Epidermal melanocyte (primary cell): Measurements from ENCODE around the gene SLC35E1.
"Not testable (repeated sequence)": the region's sequence is repeated elsewhere in the genome, so short reads cannot be mapped to it uniquely, and the experiment has no call there.

Source experiments
- DNase-seq: peaks from one replicate; pipeline ENCODE4 v3.0.0; 2011; ENCODE audit warnings: low spot score; ENCODE audit not compliant: insufficient read length

SLC35E1 gene

DNA sequence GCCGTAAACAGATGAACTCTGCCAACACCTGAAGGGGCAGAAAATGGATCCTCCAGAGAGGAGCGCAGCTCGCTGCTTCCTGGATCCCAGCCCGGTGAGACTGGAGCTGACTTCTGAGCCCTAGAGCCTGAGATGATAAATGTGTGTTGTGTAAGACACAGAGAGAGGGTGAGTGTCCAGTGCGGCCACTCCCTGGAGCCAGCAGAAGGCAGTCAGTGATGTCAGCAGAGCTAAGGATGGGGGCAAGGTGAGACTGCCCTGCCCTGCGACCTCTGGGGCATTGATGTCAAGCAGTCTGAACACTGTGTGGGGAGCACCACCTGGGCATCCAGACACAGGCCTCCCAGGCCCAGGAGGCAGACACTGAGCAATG, 9.7 kb upstream of the SLC35E1 start:
- no peak for DNase-seq

DNA sequence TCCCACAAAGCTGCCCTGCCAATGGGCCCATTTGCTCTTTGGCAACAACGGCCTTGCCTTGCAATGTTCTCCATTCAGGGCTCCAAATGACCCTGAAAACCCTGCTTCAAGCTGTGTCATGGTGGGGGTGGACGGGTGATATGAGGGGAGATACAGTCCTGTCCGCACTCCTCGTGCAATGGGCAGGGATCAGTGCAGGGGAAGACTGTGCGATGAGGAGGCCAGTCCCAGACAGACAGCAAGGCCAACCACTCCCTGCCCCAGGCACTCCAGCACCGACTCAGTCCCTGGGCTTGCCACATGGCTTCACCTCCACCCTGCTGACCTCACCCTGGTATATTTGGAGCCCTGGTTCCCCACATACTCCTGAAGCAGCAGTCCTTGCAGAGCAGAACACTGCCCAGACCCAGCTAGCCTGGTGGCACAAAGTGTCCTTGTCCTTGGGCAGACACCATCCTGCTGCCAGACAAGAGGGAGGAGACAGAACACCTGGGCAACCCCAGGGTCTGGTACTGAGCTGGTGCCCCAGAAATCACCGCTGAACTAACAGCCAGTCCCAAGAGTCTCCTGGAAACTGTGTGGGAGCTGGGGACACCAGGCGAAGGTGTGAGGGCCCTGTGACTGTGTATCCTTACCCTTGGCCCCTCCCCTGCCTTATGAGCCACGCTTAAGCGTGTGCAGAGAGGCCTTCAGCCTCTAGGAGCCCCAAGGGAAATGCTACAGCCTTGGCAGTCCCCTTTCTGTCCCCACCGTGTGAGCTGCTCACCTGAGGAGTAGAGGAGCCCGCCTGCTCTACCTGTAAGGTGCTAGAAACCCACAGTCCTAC, 9.1 kb upstream of the SLC35E1 start:
- DNase-seq, result no peak

DNA sequence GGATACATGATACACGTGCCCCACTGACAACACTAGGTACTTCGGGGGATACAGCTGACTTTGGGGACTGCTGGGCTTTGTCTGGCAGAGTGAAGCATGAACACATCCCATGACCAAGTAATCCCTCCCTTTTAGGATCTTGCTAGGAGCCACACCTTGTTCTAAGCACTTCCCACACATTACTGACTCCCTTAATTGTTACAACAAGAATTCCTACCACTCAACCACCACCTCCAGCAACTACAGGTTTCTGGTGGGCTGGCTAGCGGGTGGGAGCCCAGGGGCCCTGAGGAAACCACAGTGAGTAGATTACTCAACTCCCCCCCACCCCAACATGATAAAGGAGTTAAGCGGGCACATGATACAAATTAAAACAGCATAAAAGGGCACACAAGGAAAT, 7.2 kb upstream of the SLC35E1 start:
- DNase-seq, result no peak

DNA sequence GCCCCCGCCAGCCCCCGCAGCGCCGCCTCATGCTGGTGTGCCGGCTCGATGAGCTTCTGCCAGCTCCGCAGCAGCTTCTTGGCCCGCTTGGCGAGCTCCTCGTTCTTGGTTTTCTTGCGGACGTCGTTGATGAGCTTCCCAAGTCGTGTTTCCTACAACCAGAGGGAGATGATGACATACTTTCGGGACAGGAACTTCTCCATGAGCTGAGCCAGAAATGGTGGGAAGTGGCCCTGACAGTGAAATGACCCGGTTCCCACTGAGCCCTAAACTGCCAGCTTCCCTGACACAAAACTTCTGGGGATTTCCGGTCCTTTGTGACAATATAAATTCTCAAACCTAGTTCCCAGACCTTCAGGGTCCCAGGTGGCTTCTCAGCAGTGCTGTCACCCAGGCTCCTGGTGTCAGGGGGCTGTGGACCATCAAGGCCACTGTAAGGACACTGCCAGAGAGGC, 5.3 kb upstream of the SLC35E1 start:
- no peak for DNase-seq

DNA sequence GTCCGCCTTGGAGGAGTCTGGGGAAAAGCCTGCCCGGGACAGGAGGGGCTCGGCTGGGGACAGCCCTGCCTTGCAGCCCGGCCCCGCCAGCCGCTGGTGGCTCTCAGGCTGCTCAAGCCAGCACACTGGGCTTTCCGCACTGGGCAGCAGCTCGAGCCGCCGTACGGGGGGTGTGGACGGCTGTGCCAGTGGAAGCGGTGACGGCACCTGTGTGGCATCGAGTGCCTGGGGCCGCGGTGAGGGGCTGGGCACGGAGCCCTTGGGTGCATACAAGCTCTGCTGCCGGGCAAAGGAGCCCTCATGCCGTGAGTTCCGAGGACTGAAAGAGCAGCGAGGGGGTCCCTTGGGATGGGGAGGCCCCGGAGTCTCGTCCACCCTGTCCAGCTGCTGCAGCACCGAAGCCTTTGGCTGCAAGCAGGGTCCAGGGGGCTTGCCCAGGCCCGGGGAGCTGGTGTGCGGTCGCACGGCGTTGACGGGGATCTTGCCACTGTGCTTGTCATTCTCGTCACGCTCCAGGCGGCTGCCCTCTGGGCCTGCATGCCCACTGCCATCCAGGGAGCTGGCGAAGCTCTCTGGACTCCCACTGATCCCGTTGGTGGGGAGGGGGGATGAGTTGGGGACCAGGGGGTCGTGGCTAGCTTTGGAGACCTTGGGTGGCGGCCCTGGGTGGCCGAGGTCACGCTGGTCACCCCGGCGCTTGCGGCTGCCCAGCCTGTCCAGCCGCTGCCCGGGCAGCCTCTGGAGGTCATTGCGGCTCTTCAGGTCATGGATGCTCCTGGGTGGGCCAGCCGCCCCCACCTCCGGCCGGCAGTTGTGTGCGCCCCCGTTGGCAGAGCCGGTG, 4.7 kb upstream of the SLC35E1 start:
- DNase-seq, result no peak

DNA sequence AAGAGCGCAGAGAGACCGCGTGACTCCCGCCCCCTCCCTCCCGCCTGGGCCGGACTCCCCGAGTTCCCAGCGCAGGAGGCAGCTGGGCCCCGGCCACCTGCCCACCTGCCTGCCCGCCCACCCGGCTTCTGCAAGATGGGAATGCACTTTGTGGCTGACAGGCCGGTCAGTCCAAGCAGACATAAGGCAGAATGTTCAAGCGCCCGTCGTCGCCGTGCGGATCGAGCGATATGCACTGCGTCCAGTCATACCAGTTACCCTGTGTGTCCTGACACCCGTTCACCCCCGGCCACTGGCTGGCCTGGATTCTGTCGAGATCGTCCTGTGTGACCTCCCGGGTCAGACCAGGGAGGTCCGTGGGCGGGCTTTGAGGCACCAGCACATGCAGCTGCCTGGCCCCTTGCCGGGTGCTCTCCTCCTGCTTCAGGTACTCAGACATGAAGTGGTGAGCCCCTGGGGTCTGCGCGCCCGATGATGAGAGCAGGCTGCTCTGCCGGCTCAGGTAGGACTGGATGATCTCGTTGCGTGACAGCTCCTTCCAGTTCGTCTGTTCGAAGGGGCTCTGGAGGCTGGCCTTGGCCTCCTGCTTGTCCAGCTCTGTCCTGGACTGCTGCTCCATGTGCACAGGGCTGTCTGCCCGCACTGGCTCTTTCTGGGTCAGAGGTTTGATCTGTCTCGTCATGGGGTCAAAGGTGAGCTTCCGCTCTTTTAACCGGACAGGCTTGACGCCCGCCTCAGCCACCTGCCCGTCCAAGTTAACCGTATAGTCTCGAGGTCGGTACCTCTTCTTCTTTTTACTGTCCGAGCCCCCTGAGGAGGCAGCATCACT, 3.9 kb upstream of the SLC35E1 start:
- no peak for DNase-seq

DNA sequence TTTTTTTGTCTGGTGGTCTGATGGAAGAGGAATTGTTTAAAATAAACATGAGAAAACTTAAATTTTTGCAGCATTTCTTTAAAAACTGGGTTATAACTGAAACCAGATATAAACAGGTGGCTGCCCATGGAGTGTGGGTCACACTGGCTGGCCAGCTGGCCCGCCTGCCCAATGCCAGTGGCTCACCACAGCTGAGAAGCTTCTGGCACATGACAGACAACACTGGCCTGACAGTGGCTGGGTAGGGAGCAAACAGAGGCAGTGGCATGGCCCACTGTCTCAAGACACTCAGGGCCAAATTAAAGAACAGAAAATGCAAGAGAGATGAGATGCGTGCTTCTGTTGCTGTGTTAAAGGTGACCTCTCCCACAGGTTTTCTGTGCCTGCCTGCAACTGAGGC, 3.1 kb upstream of the SLC35E1 start:
- DNase-seq, result no peak

DNA sequence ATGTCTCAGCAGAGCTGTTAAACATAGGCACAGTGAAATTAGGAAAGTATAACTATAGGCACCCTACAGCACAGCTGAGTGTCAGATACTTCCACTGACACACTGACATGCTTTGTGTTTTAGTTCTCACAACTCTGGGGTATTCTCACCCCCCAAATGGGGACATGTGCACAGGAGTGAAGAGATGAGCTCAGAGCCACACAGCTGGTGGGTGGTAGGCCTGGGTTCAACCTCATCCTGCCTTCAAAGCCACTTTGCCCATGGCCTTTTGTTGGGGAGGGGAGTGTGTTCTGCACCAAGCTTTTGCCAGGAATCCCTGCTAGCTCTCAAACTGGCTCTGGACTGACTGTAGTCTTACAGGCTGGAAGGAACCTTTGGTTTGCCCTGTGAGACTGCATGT, 1.7 kb upstream of the SLC35E1 start:
- no peak for DNase-seq

DNA sequence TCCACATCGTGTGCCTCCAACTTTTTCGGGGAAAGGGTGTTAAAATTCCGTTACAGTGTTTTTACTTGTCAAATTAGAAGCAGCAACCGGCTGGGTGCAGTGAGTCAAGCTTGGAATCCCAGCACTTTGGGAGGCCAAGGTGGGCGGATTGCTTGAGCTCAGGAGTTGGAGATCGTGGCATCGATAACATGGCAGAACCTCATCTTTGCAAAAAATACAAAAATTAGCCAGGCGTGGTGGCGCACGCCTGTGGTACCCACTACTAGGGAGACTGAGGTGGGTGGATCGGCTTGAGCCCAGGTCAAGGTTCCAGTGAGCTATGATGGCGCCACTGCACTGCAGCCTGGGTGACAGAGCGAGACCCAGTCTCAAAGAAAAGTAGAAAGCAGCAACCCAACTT, 1.1 kb upstream of the SLC35E1 start:
- no peak for DNase-seq

DNA sequence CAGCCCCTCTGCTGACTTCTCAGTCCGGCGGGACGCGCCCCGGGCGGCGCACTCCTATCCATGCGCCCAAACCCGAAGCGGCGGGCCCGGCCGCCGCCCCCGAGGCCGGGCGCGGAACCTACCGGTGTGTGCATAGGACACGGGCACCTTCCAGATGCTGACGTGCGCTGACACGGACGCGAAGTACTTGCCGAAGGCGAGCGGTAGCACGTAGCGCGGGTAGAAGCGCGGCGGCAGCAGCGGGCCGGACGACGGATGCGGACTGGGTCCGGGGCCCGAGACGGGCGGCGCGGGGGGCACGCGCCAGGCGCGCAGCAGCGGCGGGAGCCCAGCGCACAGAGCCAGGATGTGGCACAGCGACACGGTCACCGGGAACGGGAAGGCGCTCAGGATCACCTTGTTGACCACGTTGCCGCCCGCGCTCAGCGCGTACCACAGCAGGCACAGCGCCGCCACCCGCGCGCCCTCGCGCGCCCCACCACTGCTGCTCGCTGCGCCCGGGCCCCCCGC, 338 bp downstream of the SLC35E1 start:
- DNase-seq, result peak; percentile 53

DNA sequence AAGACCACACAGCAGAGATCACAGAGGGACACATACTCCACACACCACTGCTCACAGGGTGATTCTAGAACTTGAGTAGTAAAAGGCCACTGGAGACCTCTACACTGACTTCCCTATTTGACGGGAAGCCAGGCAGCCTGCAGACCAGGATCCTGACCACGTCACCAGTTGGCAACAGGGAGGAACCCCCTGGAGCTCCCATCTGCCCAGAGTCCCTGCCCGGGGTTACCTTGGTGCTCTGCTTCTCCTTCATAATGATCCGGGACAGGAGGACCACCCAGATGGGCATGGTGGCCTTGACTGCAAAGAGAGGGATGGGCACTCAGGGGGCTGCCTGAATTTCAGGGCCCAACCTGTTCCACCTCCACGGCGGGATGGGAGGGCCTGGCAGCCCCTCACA, 932 bp downstream of the SLC35E1 start:
- no peak for DNase-seq

DNA sequence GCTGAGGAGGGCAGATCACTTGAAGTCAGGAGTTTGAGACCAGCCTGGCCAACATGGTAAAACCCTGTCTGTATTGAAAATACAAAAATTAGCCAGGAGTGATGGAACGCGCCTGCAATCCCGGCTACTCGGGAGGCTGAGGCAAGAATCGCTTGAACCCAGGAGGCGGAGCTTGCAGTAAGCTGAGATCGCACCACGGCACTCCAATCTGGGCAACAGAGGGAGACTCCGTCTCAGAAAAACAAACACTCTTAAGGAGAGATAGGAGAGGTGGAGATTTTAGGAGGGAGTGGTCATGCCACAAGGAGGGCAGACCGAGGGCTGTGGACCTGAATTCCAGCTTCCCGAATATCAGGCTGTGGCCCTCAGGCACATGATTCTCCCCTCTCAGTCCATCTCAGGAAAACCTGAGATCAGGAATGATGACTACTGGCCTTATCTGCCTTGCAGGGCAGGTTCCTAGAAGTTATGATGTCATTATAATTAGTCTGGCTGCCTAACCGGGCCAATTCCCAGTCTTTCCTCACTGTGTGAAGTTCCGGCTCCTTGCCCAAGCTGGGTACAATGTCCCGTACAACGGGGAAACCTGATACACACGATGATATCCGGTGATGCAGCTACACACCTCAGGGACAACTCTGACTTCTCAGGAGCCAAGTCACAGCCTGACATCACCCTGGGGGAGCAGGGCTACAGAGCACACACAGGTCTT, 2.5 kb downstream of the SLC35E1 start:
- no peak for DNase-seq

DNA sequence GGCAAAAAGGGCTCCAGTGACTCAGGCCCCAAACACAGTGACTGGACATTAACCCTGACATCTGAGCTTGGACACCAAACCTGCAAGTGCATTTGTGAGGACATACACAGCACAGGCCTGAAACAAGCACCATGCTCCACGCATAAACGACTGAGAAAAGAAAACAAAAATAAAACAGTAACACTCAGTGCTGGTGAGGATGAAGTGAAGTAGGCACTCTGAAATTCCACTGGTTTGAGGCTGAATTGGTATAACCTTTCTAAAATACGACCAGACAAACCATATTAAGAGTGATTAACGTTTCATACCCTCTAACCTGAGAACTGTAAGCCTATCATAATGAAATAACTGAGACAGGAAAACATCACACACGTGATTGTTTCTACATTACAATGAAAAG, 5.5 kb downstream of the SLC35E1 start:
- no peak for DNase-seq

DNA sequence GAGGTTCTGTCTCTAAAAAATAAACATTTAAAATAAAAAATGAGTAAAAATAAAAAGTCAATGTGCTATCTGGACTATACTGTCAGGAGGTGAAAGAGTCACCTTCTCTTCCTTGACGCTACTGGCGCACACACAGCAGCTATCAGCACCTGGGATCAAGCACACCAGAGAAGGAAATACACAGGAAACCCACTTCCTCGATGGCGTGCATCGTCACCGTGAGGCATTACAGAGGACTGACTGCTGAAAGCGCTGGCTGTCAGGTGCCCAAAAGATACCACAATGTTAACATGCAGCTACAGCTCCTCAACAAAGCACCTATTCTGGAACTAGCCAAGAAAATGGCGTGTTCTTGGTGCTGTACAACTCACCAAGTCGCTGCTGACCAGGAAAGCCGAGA, 6.1 kb downstream of the SLC35E1 start:
- DNase-seq, result no peak

DNA sequence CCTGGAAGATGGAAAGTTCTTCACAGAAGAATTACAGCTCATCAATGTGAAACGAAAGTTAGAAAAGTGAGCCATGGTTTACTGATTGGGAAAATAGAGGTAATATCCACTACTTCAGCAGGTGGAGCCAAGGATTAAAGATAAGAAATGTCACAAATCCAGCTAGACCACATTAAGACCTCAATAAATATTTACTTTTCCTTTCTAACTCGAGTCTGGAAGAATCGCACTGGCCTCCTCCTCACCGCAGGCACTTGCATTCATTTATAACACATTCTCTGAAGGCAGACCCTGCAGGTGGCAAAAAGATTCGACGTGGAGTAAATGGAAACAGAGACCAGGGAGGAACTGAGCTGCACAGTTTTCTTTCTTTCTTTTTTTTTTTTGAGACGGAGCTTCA, 7.4 kb downstream of the SLC35E1 start:
- DNase-seq, result no peak

DNA sequence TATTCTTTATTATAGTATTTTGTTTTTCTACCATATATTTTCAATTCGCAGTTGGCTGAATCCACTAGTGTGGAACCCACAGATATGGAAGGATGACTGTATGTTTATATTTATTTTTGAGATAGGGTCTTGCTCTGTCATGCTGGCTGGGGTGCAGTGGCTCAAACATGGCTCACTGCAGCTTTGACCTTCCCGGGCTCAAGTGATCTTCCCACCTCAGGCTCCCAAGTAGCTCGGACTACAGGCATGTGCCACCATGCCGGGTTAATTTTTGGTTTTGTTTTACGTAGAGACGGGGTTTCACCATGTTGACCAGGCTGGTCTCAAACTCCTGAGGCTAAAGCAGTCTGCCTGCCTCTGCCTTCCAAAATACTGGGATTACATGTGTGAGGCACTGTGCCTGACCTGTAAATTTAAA, 9.6 kb downstream of the SLC35E1 start:
- DNase-seq, result no peak

DNA sequence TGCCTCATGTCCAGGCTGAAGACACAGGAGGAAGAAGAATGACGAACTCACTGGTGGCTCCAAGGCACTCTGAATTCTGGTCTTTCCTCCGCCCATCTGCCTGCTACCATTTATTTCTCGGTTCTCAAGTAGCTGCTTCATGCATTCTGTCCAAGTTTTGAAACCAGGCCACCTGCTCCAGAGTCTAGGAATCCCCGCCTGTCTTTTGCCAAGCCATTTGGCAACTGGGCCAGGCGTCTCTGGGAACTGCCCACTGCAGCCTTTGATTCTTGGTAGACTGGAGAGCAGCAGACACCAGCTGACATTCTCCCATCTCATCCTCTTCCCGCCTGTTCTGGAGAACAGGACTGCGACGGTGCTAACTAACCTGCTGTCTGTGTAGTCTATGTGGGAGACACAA, 10.8 kb downstream of the SLC35E1 start:
- DNase-seq, result no peak

DNA sequence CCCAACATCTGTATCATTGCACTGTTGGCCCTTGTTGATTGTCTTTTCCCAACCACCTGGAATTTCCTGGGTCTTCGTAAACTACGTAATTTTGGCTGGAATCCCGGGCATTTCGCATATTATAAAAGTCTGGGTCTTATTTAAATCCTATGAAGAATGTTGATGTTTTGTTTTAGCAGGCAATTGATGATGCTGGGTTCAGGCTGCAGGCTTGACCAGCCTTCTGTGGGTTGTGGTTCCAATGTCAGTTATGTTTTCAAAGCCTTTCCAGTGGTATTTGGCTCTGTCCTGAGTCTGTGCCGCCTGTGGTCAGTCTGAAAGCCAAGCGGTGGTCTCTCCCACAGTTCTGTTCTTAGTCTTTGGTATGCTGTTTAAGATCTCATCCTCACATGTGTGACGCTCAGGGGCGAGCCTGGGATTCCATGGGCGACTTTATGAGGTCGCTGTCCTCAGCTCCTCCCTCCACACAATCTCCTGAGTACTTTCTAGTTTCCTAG, 12.4 kb downstream of the SLC35E1 start:
- DNase-seq, result no peak

DNA sequence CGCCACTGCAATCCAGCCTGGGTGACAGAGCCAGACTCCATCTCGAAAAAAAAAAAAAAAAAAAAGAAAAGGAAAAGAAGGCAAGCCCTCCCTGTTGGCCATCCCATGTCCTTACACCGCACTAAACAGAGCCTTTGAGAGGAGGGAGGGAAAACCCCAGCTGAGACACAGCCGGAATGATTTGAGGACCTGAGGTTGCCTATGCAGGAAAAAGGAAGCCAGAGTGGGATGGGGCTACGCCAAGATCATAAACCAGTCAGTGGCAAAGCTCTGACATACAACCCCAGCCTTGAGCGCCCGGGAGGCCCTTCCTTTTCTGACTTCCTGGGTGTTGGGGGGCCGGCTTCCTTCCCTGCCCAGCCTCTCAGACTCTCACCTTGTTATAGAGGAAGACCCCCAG, 17.4 kb downstream of the SLC35E1 start:
- DNase-seq, result no peak

DNA sequence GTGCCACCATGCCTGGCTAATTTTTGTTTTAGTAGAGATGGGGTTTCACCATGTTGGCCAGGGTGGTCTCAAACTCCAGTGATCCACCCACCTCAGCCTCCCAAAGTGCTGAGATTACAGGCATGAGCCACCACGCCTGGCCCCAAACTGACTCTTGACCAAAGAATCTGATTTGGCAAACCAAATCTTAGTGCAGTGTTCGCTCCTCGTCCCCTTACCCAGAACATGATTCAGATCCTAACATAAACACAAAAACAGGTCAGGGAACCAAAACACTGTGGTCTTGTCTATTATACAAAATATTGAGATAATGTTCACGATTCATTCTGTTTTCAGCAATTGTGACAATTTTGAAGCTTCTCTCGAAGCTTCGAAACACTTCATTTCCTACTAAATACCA, 20.3 kb downstream of the SLC35E1 start:
- not testable (repeated sequence) for DNase-seq

DNA sequence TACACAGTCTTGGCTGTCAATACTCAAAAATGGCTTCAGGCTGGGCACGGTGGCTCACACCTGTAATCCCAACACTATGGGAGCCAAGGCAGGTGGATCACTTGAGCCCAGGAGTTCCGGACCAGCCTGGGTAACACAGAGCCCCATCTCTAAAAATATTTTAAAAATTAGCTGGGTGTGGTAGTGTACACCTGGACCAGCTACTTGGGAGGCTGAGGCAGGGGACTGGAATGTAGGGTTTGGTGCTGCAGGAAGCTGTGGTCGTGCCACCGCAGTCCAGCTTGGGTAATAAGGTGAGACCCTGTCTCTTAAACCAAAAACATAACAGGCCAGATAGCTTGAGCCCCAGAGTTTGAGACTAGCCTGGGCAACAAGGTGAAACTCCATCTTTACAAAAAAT, 23.3 kb downstream of the SLC35E1 start:
- no peak for DNase-seq
